Endometrium (tissue), 2 donors: ENCODE results near the gene MTX2.

Source experiments
- FAIRE-seq: peaks from 2 replicates; lab custom pipeline; 2012; peaks lifted over from hg19 to GRCh38; lab: Jason Lieb, UNC
- donor health status: control.
- donor health status: control.

MTX2 gene

GRCh38 chr2:176269319-176270099 is at the start of gene MTX2:
Gene MTX2 (plus strand): TSS chr2:176269442. CDS start chr2:176269630, 188 bp downstream.
- FAIRE-seq: no peak

GRCh38 chr2:176227874-176228273 is 41.4 kb upstream of the MTX2 start:
- no peak for FAIRE-seq

GRCh38 chr2:176234156-176234555 is 35.1 kb upstream of the MTX2 start:
- FAIRE-seq: no peak

- no peak for FAIRE-seq
These were observed 34.3 kb upstream of the MTX2 start for GRCh38 chr2:176234940-176235339.

- FAIRE-seq: no peak
These were observed 31.8 kb upstream of the MTX2 start for GRCh38 chr2:176237456-176237855.

- FAIRE-seq: no peak
These were observed 30.2 kb upstream of the MTX2 start for GRCh38 chr2:176239031-176239430.

- no peak for FAIRE-seq
These were observed 28.9 kb upstream of the MTX2 start for GRCh38 chr2:176240301-176240700.

GRCh38 chr2:176242276-176242675 is 27.0 kb upstream of the MTX2 start:
- no peak for FAIRE-seq

GRCh38 chr2:176246331-176246730 is 22.9 kb upstream of the MTX2 start:
- FAIRE-seq: no peak

- no peak for FAIRE-seq
These were observed 21.4 kb upstream of the MTX2 start for GRCh38 chr2:176247859-176248258.

GRCh38 chr2:176251928-176252327 is 17.3 kb upstream of the MTX2 start:
- no peak for FAIRE-seq

- no peak for FAIRE-seq
These were observed 8.6 kb upstream of the MTX2 start for GRCh38 chr2:176260689-176261088.

GRCh38 chr2:176261136-176261535 is 8.1 kb upstream of the MTX2 start:
- FAIRE-seq: no peak

GRCh38 chr2:176268976-176269318 is 295 bp upstream of the MTX2 start:
- FAIRE-seq: no peak

GRCh38 chr2:176270100-176270750 is 983 bp downstream of the MTX2 start:
- FAIRE-seq: no peak

GRCh38 chr2:176272870-176273459 is 3.7 kb downstream of the MTX2 start:
- FAIRE-seq: no peak

GRCh38 chr2:176278927-176279326 is 9.7 kb downstream of the MTX2 start:
- FAIRE-seq: no peak

- no peak for FAIRE-seq
These were observed 10.9 kb downstream of the MTX2 start for GRCh38 chr2:176280156-176280555.

- no peak for FAIRE-seq
These were observed 11.8 kb downstream of the MTX2 start for GRCh38 chr2:176280867-176281658.

- no peak for FAIRE-seq
These were observed 14.2 kb downstream of the MTX2 start for GRCh38 chr2:176283291-176284068.

- FAIRE-seq: no peak
These were observed 15.3 kb downstream of the MTX2 start for GRCh38 chr2:176284461-176285049.
